GM18867 (cell line): ENCODE results near the gene TRAFD1.

Experiments
- ATAC-seq: cut with Tn5 transposase; IDR thresholded peaks from one replicate; pipeline ENCODE4 v1.9.1; 2021; ENCODE audit warnings: mild to moderate bottlenecking, moderate library complexity; ENCODE audit not compliant: unreplicated experiment

The TRAFD1 gene

DNA sequence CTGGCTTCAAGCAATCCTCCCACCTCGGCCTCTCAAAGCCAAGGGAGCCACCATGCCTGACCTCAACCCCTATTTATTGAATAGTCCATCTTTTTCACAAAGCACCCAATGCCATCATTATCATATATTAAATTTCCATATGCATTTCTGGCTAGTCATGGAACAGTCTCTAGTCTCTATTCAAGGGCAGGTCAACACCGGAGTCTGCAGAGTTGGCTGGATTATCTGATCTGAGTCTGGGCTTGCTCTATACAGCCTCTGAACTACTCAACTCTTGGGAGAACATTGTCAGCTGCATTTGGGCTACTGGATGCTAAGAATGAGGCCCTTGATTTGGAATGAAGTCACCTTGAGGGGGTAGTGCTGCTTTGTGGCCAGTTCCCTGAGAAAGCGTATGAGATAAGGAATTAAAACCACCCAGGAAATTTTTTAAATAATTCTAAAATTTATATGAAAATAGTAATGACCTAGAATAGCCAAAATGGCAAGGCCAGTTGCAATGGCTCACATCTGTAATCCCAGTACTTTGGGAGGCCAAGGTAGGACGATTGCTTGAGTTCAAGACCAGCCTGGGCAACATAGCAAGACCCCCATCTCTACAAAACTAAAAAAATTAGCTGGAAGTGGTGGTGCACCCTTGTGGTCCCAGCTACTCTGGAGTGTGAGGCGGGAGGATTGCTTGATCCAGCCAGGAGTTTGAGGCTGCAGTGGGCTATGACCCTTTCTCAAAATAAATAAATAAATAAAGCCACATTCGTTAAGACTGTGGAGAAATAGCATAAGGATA is 9.9 kb upstream of the TRAFD1 start:
- ATAC-seq = no peak

DNA sequence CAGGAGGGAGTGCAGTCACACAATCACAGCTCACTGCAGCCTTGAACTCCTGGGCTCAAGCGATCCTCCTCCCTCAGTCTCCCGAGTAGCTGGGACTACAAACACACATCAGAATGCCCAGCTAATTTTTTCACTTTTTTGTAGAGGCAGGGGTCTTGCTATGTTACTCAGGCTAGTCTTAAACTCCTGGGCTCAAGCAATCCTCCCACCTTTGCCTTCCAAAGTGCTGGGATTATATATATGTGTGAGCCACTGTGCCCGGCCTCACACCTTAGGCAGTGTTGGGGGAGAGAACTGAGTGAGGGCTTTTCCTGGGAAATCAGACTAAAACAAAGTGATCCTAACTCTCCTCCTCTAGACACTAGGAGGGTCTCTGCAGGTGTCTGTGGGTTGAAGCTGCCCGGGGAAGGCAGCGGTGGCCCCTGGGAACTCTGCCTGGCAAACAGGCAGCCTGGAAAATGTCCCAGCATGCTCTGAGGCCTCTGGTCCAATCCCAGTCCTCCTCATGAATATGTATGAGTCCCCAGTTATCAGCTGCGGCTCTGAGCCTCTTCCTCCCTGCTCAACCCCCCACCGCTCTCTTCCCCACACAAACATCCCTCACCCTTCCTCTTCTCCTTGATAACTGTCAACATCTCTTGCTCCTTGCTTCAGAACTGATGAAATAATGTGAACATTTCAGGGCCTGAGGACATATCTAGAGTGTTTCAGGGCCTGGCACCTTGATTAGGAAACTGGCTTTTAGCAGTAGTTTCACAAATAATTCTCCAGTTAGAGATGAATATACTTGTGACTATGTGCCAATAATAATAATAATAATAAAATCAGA is 8.9 kb upstream of the TRAFD1 start:
- ATAC-seq = no peak

- no peak for ATAC-seq
Observed at GRCh38 chr12:112117685-112118084, 7.7 kb upstream of the TRAFD1 start.

GRCh38 chr12:112121780-112122565 is 3.4 kb upstream of the TRAFD1 start:
- ATAC-seq = no peak

- no peak for ATAC-seq
Observed at GRCh38 chr12:112122823-112123690, 2.3 kb upstream of the TRAFD1 start.

DNA sequence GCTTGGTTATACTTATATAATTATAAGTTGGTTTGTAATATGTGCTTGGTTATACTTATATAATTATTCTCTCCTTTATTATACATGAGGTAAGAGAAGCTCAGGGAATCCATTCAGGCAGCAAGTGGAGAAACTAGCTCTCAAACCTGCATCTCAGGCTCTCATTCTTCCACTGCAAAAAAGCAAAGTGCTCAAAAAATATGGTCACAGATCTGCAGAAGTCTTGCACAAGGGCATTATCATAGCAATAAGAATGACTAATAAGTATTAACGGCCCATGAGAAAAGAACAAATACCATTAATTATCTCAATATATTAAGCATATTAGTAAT is 476 bp upstream of the TRAFD1 start:
- ATAC-seq = no peak

DNA sequence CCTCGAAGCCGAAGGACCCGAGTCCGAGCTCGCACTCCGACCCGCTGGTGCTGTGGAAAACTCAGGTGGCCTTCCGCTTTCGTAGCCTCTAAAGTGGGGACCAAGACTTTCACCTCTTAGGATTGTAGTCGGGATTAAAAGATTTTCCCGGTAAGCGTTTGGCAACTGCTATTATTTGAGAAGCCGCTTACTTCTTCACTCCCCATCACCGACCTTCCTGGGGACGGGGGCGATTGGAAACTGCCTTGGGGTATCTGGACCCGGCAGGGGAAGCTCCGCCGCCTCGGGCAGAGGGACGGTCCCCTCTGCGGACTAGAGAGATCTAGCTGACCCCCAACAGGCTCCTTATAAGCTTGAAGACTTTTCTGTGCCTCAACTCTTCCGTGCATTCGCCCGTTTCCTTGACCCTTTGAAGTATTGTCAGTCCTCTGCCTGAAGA is 659 bp downstream of the TRAFD1 start:
- ATAC-seq = no peak

DNA sequence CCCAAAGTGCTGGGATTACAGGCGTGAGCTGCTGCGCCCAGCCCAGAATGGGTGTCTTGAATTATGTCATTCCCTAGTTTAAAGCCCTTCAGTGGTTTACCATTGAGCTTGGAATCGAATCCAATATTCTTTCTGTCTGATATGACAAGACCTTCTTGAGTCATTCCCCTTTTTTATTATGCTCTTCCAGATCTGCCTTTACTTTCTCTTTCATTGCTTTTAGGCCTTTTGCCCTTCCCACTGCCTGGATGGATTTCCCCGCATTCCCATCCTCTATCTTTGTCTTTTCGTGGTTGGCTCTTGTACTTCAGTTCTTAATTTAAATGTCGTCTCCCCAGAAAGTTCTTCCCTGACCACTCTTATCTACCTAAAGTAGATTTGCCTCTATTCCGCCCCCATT is 1.6 kb downstream of the TRAFD1 start:
- ATAC-seq = no peak

DNA sequence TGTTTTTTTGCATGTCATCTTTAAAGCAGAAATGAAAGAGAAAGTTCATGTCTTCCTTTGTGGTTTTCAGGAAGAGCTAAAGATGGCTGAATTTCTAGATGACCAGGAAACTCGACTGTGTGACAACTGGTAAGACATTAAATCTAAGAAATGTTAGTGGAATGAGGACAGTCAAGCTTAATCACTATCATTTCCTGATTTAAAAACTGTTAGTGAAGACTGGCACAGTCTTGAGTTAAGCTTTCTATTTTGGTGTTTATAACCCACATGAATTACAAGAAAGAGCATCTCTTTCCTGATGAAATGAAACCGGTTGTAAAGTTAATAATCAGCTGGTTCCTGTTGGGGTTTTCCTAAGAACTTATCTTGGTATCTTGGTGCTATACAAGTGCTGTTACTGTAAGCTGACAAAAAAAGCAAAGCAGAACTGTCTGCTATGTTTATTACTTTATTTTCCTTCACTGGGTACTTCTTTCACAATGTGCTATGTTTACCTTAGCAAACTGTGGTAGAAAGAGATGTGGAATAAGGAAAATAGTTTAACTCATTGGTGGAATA is 5.2 kb downstream of the TRAFD1 start:
- peak; percentile 56 for ATAC-seq

GRCh38 chr12:112131686-112132085 is 6.3 kb downstream of the TRAFD1 start:
- ATAC-seq = no peak

DNA sequence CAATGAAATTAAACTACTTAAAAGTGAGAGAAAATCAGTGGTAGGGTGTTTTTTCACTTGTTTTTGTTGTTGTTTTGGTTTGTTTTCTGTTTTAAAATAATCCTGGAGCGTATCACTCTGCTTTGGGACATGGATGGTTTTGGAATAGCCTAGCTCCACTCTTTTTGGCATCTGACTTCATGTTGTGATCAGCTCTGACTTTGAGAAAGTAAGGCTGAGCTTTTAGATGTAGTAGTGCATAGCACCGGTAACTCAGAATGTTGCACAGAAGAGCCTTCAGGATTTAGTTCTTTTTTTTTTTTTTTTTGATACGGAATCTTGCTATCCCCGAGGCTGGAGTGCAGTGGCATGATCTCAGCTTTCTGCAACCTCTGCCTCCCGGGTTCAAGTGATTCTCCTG is 8.1 kb downstream of the TRAFD1 start:
- ATAC-seq = no peak

DNA sequence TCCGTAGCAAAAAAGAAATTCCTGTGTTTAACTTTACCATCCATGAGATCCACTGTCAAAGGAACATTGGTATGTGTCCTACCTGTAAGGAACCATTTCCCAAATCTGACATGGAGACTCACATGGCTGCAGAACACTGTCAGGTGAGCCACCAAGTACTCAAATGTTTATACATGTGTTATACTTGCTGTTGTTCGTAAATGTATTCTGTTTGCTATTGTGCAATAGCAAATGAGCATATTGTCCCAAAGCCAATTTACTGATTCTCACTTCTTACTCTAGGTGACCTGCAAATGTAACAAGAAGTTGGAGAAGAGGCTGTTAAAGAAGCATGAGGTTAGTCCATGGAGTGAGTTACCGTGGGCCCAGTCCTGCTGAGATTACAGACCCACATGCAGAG is 9.4 kb downstream of the TRAFD1 start:
- no peak for ATAC-seq

DNA sequence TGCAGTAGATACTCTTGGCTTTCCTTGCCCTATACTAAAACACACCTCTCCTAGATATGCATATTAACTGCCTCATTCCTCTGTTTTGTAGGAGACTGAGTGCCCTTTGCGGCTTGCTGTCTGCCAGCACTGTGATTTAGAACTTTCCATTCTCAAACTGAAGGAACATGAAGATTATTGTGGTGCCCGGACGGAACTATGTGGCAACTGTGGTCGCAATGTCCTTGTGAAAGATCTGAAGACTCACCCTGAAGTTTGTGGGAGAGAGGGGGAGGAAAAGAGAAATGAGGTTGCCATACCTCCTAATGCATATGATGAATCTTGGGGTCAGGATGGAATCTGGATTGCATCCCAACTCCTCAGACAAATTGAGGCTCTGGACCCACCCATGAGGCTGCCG is 15.4 kb downstream of the TRAFD1 start:
- no peak for ATAC-seq

GRCh38 chr12:112146123-112146522 is 20.8 kb downstream of the TRAFD1 start:
- no peak for ATAC-seq

DNA sequence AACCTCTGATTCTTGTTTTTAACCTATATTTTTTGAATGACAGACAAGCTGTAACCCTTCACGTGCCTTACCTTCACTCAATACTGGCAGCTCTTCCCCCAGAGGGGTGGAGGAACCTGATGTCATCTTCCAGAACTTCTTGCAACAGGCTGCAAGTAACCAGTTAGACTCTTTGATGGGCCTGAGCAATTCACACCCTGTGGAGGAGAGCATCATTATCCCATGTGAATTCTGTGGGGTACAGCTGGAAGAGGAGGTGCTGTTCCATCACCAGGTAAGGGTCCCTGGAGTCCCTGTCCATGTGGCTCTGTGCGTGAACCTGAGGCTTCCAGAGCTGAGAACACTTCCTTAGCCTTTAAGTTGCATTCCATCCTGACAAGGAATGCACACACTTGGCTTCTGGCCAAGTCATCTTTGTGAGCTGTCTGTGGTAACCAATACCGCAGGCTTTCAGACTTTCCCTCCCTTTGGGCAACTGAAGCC is 22.7 kb downstream of the TRAFD1 start:
- ATAC-seq = no peak

GRCh38 chr12:112149596-112149995 is 24.2 kb downstream of the TRAFD1 start:
- no peak for ATAC-seq

DNA sequence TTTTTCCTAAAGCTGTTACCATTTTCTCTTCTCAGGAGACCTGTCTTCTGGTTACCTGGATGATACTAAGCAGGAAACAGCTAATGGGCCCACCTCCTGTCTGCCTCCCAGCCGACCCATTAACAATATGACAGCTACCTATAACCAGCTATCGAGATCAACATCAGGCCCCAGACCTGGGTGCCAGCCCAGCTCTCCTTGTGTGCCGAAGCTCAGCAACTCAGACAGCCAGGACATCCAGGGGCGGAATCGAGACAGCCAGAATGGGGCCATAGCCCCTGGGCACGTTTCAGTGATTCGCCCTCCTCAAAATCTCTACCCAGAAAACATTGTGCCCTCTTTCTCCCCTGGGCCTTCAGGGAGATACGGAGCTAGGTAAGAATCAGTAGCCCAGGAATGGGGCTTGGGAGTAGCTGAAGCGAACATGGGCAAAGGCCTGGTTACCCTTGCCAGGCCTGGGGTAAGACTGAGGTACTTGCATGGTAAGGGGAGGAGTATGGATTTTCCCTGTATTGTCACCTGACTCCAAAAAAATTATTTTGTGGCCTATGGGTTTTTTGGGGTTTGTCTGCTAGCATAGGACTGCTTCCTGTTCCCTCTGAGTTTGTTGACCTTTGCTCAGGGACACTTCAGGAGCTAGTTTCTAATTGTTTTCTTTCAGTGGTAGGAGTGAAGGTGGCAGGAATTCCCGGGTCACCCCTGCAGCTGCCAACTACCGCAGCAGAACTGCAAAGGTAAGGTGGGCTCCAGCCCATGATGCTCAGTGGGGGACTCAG is 26.6 kb downstream of the TRAFD1 start:
- no peak for ATAC-seq

- no peak for ATAC-seq
Observed at GRCh38 chr12:112153181-112153892, 28.0 kb downstream of the TRAFD1 start.

DNA sequence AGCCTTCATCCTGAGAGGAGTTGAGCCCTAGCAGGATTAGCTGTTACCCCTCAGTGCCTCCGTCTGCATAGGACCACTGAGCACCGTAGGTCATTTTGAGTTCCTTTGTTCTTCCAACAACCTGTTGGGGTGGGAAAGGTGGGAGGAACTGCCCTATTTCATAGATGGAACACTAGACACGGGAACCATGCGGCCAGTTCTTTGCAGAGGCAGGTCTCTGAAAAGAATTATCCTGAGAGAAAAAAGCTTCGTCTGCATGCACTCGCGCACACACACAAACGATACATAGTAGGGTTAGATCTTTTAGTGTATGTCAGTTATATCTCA is 28.5 kb downstream of the TRAFD1 start:
- ATAC-seq = no peak
